Stimulated activated effector memory CD8-positive, alpha-beta T cell treated with anti-CD3 and anti-CD28 coated beads, Interleukin-12 subunit alpha, Interleukin-12 subunit beta, amount 100 ng/mL, for 72 hours (primary cell): ENCODE data around the gene ZMYND8.
"Not testable (repeated sequence)": the region's sequence is repeated elsewhere in the genome, so short reads cannot be mapped to it uniquely, and the experiment has no call there.

Source experiments
- ATAC-seq: fragments of 150-1000 bp; cut with Tn5 transposase; 2 replicates; pipeline ENCODE4 v1.10.0; 2021
- DNase-seq, 2 donors: peaks; one replicate each; pipeline ENCODE4 v3.0.0; 2021 to 2022; ENCODE audit warnings: low spot score in 2 of 2
- H3K27ac Mint-ChIP-seq: one replicate; pipeline ENCODE4 v1.8.0; 2022; ENCODE audit warnings: mild to moderate bottlenecking, mixed read lengths
- H3K36me3 Mint-ChIP-seq: one replicate; pipeline ENCODE4 v1.8.0; 2022; ENCODE audit warnings: mild to moderate bottlenecking, mixed read lengths
- H3K4me1 Mint-ChIP-seq: one replicate; pipeline ENCODE4 v1.8.0; 2022; ENCODE audit warnings: mixed read lengths
- H3K4me3 Mint-ChIP-seq: one replicate; pipeline ENCODE4 v1.8.0; 2022; ENCODE audit warnings: mild to moderate bottlenecking, mixed read lengths
- H3K9me3 Mint-ChIP-seq: one replicate; pipeline ENCODE4 v1.8.0; 2022; ENCODE audit warnings: mixed read lengths

The ZMYND8 gene

GRCh38 chr20:47303736-47304135, 52.8 kb downstream of the ZMYND8 start:
- H3K4me1 Mint-ChIP-seq, result peaks cover 28% of the 10 kb centered on the region
- H3K36me3 Mint-ChIP-seq, result peaks cover 93% of the 10 kb centered on the region
- no peaks in the 10 kb centered on the region for H3K9me3 Mint-ChIP-seq
- H3K27ac Mint-ChIP-seq, result peak overlapping the region; percentile 30
- ATAC-seq (no peak), DNase-seq (no peak)
- H3K4me3 Mint-ChIP-seq, result no peak overlapping the region

GRCh38 chr20:47300071-47300470, 56.4 kb downstream of the ZMYND8 start:
- peaks cover 90% of the 10 kb centered on the region for H3K36me3 Mint-ChIP-seq
- ATAC-seq, result no peak

DNA sequence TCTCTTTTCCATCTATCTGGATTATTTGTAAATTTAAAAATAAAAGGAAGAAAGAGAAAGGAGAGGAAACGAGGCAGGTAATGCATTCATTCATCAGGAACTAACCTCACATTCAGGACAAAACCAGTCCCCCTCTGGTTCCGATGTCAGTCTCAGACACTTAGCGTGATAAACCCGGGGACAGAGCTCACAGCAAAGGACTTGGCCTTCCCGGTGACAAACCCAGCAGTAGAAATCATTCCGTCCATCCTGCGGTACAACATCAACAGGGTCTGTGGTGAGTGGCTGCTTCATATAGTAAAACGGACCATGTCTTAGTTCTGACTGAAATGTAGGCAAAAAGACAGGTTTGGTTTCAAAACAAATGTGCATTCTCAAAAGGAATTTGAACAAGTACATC, 57.9 kb downstream of the ZMYND8 start:
- no peaks in the 10 kb centered on the region for H3K9me3 Mint-ChIP-seq
- no peak for ATAC-seq
- DNase-seq, result no peak
- H3K4me3 Mint-ChIP-seq, result no peak overlapping the region
- H3K4me1 Mint-ChIP-seq, result peaks cover 13% of the 10 kb centered on the region
- peaks cover 92% of the 10 kb centered on the region for H3K36me3 Mint-ChIP-seq
- H3K27ac Mint-ChIP-seq, result no peak overlapping the region

More at GRCh38 chr20:47300071-47300470, 56.4 kb downstream of the ZMYND8 start:
- Mint-ChIP-seq H3K9me3 (no peaks in the 10 kb centered on the region), H3K4me3 (no peak overlapping the region), H3K27ac (peak overlapping the region; percentile 74), H3K4me1 (peaks cover 8% of the 10 kb centered on the region)
- no peak for DNase-seq

DNA sequence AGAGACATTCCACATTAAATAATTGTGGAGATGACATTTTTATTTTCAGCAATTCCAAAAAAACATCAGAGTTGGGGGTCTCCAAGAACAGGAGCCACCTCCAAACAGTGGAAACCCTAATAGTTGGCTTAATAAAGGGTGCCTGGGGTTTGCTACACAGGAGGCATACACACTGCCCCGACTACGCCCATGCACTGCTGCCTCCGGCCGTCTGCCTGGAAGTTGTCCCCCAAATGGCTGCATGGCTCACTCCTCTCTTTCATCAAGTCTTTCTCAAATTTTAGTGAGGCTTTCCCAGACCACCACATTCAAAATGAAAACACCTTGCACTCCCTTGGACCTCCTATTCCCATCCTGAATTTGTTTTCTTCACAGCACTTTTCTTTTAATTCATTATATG, 58.8 kb downstream of the ZMYND8 start:
- DNase-seq (no peak), ATAC-seq (no peak)
- no peak overlapping the region for H3K4me3 Mint-ChIP-seq
- H3K9me3 Mint-ChIP-seq, result no peaks in the 10 kb centered on the region
- peaks cover 9% of the 10 kb centered on the region for H3K4me1 Mint-ChIP-seq
- H3K36me3 Mint-ChIP-seq, result peaks cover 93% of the 10 kb centered on the region
- H3K27ac Mint-ChIP-seq, result no peak overlapping the region

GRCh38 chr20:47296950-47297349, 59.5 kb downstream of the ZMYND8 start:
- peaks cover 93% of the 10 kb centered on the region for H3K36me3 Mint-ChIP-seq
- peak overlapping the region; percentile 73 for H3K27ac Mint-ChIP-seq
- no peak overlapping the region for H3K4me3 Mint-ChIP-seq
- no peak for ATAC-seq
- H3K9me3 Mint-ChIP-seq, result no peaks in the 10 kb centered on the region
- peaks cover 7% of the 10 kb centered on the region for H3K4me1 Mint-ChIP-seq
- no peak for DNase-seq

DNA sequence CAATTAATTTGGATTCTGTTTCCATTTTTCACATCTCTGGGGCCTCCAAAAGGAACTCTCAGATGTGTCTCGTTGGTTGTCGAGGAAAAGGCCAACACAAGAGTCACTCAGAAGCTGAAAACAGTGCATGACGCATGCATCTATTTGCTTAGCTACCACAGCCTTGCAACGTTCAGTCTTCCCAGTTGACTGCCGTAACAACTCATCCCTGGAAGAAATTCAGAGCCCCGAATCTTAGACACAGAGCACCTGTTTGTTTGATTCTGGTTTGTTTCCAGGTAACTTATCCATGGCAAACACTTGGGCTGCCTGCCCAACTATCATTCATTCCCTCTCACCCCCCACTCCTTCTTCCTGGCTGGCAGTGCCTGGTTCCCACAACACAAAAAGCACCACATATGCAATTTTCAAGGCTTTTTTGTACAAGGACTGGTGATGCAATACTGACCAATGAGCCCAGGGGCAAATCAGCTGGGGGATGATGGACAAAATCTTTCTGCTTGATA, 60.5 kb downstream of the ZMYND8 start:
- peaks cover 7% of the 10 kb centered on the region for H3K4me1 Mint-ChIP-seq
- H3K9me3 Mint-ChIP-seq, result no peaks in the 10 kb centered on the region
- ATAC-seq (no peak), DNase-seq (no peak)
- H3K36me3 Mint-ChIP-seq, result peaks cover 93% of the 10 kb centered on the region
- peak overlapping the region; percentile 73 for H3K27ac Mint-ChIP-seq
- H3K4me3 Mint-ChIP-seq, result no peak overlapping the region

GRCh38 chr20:47295129-47295813, 61.2 kb downstream of the ZMYND8 start:
- H3K27ac Mint-ChIP-seq, result peak overlapping the region; percentile 88
- DNase-seq, result no peak
- H3K9me3 Mint-ChIP-seq, result no peaks in the 10 kb centered on the region
- H3K4me1 Mint-ChIP-seq, result peaks cover 7% of the 10 kb centered on the region
- ATAC-seq, result no peak
- peaks cover 94% of the 10 kb centered on the region for H3K36me3 Mint-ChIP-seq
- no peak overlapping the region for H3K4me3 Mint-ChIP-seq

- Mint-ChIP-seq H3K4me3 (no peak overlapping the region), H3K4me1 (peaks cover 7% of the 10 kb centered on the region), H3K27ac (peak overlapping the region; percentile 88), H3K36me3 (peaks cover 97% of the 10 kb centered on the region), H3K9me3 (no peaks in the 10 kb centered on the region)
- ATAC-seq, result no peak
- no peak for DNase-seq
Measured at GRCh38 chr20:47293631-47294030, 62.9 kb downstream of the ZMYND8 start.

GRCh38 chr20:47292581-47292980, 63.9 kb downstream of the ZMYND8 start:
- no peak overlapping the region for H3K27ac Mint-ChIP-seq
- H3K4me3 Mint-ChIP-seq, result no peak overlapping the region
- ATAC-seq, result no peak
- no peak for DNase-seq
- H3K36me3 Mint-ChIP-seq, result peaks cover 97% of the 10 kb centered on the region
- peaks cover 7% of the 10 kb centered on the region for H3K4me1 Mint-ChIP-seq
- H3K9me3 Mint-ChIP-seq, result no peaks in the 10 kb centered on the region

DNA sequence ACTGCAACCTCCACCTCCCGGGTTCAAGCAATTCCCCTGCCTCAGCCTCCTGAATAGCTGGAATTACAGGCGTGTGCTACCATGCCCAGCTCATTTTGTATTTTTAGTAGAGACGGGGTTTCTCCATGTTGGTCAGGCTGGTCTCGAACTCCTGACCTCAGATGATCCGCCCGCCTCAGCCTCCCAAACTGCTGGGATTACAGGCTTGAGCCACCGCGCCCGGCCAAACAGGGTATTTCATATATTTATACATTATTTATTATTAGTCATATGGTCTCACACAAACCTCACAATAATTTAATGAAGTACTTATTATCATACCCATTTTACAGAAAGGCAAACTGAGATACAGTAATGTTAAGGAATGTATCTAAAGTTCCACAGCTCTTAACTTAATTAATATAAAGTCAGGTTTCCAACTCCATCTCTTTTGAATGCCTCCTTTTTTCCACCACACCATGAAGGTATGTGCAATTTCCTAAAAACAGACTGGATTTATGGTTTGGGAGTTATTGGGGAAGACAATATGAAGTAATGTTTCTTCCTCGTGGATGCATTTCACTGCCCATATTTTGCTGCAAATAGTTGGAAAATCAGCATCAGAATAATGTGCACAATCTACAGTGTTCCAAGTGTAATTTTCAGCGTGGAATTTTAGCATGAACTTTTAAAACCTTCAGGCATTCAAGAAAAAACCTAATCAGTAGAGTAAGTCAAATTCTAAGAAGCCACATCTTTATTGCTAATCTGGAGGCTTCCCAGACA, 65.7 kb downstream of the ZMYND8 start:
- no peaks in the 10 kb centered on the region for H3K9me3 Mint-ChIP-seq
- no peak overlapping the region for H3K27ac Mint-ChIP-seq
- peaks cover 7% of the 10 kb centered on the region for H3K4me1 Mint-ChIP-seq
- ATAC-seq (no peak), DNase-seq (no peak)
- H3K4me3 Mint-ChIP-seq, result no peak overlapping the region
- peaks cover 96% of the 10 kb centered on the region for H3K36me3 Mint-ChIP-seq

DNA sequence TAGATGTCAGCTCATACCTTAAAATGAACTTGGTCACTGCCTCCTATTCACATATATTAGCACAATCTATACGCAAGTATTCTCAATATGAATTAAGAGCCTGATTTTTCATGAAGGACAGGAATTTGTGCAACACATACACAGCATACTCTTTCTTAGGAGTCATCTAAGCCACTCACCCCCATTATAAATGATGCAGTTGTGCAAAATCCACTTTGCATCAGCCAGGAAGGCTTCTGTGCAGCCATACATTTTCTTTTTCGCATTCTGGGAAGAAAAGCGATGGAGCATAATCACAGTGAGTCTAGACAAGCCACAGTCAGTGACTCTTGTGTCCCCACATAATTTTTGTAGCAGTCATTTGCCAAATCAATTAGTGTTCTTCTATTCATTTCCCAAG, 66.5 kb downstream of the ZMYND8 start:
- H3K4me3 Mint-ChIP-seq, result no peak overlapping the region
- H3K4me1 Mint-ChIP-seq, result peaks cover 7% of the 10 kb centered on the region
- ATAC-seq (no peak), DNase-seq (no peak)
- peaks cover 97% of the 10 kb centered on the region for H3K36me3 Mint-ChIP-seq
- H3K27ac Mint-ChIP-seq, result no peak overlapping the region
- no peaks in the 10 kb centered on the region for H3K9me3 Mint-ChIP-seq

DNA sequence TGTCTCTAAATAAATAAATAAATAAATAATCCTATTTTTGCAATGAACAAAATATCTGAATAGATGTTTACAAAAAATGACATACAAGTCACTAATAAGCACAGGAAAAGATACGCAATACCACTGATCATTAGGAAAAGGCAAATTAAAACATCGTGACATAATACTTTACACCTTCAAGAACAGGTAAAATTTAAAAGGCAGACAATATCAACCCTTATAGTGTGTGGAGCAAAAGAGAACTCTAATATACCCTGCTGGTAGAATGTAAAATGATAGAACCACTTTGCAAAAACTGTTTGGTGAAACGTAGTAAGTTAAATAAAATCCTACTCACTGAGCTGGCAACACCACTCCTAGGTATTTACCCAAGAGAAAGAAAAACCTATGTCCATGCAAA, 67.4 kb downstream of the ZMYND8 start:
- H3K4me3 Mint-ChIP-seq, result no peak overlapping the region
- ATAC-seq (no peak), DNase-seq (no peak)
- H3K27ac Mint-ChIP-seq, result peak overlapping the region; percentile 34
- H3K4me1 Mint-ChIP-seq, result peaks cover 6% of the 10 kb centered on the region
- no peaks in the 10 kb centered on the region for H3K9me3 Mint-ChIP-seq
- H3K36me3 Mint-ChIP-seq, result peaks cover 97% of the 10 kb centered on the region

- not testable (repeated sequence) for H3K9me3 Mint-ChIP-seq, H3K27ac Mint-ChIP-seq, H3K4me1 Mint-ChIP-seq, DNase-seq, ATAC-seq, H3K4me3 Mint-ChIP-seq
- peaks cover 97% of the 10 kb centered on the region for H3K36me3 Mint-ChIP-seq
Measured at GRCh38 chr20:47288530-47288929, 68.0 kb downstream of the ZMYND8 start.

GRCh38 chr20:47287609-47288144, 68.8 kb downstream of the ZMYND8 start:
- ATAC-seq (no peak), DNase-seq (no peak)
- Mint-ChIP-seq H3K4me3 (no peak overlapping the region), H3K4me1 (no peaks in the 10 kb centered on the region), H3K9me3 (no peaks in the 10 kb centered on the region), H3K36me3 (peaks cover 97% of the 10 kb centered on the region), H3K27ac (peak overlapping the region; percentile 26)

DNA sequence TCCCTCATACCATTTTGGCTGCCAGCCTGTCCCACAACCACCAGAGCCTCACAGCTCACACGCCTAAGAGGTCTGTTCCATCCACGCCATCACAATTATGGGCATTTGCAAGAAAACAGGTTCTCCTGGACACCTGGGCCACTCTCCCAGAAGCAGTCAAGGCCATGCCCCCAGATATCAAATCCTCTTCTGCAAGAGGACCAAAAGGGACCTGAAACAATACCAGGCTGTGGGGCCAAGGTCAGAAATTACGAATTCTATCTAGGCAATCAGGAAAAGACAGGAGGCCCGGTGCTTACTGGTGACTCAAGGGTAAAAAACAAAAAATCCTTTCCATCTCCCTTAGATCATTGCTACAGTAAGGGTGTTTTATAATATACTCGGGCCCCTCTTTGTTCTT, 69.8 kb downstream of the ZMYND8 start:
- ATAC-seq (no peak), DNase-seq (no peak)
- Mint-ChIP-seq H3K4me3 (no peak overlapping the region), H3K4me1 (no peaks in the 10 kb centered on the region), H3K36me3 (peaks cover 97% of the 10 kb centered on the region), H3K9me3 (no peaks in the 10 kb centered on the region), H3K27ac (no peak overlapping the region)

- no peaks in the 10 kb centered on the region for H3K9me3 Mint-ChIP-seq
- peaks cover 9% of the 10 kb centered on the region for H3K4me1 Mint-ChIP-seq
- H3K4me3 Mint-ChIP-seq, result no peak overlapping the region
- H3K36me3 Mint-ChIP-seq, result peaks cover 97% of the 10 kb centered on the region
- H3K27ac Mint-ChIP-seq, result no peak overlapping the region
- no peak for DNase-seq
- no peak for ATAC-seq
Measured at GRCh38 chr20:47285189-47285588, 71.3 kb downstream of the ZMYND8 start.
